GM21723 (cell line): ENCODE results near the gene ADIPOR1.
"Not testable (repeated sequence)": the region's sequence is repeated elsewhere in the genome, so short reads cannot be mapped to it uniquely, and the experiment has no call there.

ENCODE experiments used
- ATAC-seq: cut with Tn5 transposase; IDR thresholded peaks from one replicate; pipeline ENCODE4 v1.9.1; 2021; ENCODE audit warnings: mild to moderate bottlenecking, moderate library complexity; ENCODE audit not compliant: unreplicated experiment

ADIPOR1 gene, protein sequence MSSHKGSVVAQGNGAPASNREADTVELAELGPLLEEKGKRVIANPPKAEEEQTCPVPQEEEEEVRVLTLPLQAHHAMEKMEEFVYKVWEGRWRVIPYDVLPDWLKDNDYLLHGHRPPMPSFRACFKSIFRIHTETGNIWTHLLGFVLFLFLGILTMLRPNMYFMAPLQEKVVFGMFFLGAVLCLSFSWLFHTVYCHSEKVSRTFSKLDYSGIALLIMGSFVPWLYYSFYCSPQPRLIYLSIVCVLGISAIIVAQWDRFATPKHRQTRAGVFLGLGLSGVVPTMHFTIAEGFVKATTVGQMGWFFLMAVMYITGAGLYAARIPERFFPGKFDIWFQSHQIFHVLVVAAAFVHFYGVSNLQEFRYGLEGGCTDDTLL

DNA sequence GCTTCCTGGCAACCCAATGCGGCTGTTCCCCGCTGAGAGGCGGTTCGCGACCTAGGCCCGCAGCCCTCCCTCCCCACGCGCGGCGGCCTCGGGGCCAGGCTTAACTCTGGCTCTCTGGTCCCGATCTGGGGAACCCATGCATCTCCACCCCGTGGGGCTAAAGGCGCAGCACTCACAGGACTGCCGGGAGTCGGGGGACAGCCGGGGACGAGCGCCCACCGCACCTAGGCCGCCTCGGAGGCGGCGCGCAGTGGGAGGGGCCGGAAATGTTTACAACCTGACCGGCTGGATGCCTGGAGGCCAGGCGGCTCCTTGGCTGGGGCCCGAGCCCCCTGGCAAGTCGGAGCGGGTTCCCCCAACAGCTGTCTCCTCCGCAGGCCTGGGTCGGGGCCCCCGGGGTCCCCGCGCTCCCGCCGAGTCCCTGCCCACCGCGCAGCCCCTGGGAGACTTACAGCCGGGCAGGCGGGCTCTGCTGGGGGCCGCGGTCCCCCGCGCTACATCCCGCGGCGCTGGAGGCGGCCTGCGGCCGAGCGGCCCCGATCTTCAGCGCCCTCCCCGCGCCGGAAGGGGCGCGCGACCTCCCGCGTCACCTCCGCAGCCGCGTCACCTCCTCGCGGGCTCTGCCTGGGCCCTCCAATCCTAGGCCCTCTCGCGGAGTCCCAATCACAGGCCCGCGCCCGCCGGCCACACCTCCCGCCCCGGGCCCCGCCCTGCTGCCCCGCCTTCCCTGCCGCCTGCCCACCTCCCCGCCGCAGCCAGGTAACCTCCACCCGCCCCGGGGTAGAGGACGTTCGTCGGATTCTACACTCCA is at the start of gene ADIPOR1:
Gene ADIPOR1, minus strand, starts transcription at position 580 of the 811 bp plus-strand sequence. CDS start 7,242 bp downstream, outside the sequence.
- peak; percentile 97 for ATAC-seq

DNA sequence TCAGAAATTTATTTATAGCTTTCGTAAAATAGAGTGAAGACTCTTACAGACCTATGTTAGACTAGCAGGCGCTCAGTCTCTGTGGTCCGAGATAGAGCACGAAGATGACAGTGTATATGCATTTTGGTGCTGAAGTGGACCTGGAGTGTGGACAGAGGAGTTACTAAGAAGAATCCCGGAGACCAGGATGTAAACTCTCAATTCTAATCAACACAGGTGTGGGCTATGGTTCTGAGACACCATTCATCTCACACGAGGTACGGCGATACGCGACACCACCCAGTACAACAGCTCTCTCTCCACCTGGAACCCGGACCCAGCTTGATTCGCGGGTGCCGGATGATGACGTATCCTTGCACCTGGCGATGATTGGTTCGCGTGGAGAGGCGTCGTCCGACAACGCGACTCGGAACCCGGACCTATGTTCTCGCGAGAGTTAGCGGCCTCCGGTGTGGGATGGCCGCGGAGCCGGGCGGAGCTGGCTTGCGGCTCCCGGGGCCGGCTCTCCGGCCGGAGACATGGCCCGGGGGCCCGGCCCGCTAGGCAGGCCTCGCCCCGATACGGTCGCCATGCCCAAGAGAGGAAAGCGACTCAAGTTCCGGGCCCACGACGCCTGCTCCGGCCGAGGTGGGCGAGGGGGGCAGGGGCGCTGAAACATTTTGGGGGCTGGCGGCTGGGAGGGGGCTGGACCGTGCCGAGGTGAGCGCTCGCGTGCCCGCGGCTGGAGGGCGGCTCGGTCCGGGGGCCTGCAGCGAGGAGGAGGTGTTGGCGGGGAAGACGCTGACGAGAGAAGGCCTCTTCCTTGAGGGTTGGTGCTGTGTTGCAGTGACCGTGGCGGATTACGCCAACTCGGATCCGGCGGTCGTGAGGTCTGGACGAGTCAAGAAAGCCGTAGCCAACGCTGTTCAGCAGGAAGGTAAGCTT is 49.1 kb upstream of the ADIPOR1 start, which contains the start of gene TMEM183A:
Gene TMEM183A, plus strand, starts transcription at position 427 of the 924 bp plus-strand sequence. Its CDS starts 92 bp downstream, at position 519.
- ATAC-seq, result peak; percentile 83

DNA sequence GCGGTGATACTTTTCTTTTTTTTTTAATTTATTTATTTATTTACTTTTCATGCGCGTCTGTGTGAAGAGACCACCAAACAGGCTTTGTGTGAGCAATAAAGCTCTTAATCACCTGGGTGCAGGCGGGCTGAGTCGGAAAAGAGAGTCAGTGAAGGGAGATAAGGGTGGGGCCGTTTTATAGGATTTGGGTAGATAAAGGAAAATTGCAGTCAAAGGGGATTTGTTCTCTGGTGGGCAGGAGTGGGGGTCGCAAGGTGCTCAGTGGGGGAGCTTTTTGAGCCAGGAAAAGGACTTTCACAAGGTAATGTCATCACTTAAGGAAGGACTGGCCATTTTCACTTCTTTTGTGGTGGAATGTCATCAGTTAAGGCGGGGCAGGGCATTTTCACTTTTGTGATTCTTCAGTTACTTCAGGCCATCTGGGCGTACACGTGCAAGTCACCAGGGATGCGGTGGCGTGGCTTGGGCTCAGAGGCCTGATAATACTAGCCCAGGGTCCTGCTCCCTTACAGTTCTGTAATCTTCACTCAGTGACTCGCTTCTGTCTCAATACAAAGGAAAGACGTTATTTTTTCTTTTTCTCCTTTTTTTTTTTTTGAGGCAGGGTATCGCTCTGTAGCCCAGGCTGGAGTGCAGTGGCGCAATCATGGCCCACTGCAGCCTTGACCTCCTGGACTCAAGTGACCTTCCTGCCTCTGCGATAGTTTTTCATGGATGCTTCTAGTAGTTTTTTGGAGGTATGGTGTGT is 47.5 kb upstream of the ADIPOR1 start:
- not testable (repeated sequence) for ATAC-seq

DNA sequence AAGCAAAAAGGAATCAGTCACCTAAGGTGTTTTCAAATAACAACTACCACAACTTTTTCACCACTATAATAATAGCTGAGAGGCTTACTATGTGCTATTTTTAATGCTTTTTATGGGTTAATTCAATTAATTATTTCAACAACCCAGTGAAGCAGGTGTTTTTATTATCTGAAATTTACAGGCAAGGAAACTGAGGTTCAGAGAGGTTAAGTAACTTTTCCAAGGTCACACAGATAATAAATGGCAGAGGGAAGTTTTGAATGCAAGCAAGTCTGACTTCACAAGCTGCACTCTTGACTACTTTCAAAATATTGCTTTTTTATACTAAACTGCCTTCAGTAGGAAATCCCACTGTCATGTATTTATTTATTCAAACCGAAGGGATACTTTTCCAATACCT is 44.8 kb upstream of the ADIPOR1 start:
- ATAC-seq, result no peak

DNA sequence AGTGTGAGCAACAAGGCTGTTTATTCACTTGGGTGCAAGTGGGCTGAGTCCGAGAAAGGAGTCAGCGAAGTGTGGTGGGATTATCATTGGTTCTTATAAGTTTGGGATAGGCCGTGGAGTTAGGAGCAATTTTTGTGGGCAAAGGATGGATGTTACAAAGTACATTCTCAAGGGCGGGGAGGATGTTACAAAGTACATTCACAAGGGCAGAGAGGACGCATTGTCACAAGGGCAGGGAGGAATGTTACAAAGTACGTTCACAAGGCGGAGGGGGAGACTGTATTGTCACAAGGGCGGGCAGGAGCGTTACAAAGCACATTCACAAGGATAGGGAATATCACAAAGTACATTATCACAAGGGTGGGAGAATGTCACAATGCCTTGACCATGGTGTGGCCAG is 43.9 kb upstream of the ADIPOR1 start:
- no peak for ATAC-seq

DNA sequence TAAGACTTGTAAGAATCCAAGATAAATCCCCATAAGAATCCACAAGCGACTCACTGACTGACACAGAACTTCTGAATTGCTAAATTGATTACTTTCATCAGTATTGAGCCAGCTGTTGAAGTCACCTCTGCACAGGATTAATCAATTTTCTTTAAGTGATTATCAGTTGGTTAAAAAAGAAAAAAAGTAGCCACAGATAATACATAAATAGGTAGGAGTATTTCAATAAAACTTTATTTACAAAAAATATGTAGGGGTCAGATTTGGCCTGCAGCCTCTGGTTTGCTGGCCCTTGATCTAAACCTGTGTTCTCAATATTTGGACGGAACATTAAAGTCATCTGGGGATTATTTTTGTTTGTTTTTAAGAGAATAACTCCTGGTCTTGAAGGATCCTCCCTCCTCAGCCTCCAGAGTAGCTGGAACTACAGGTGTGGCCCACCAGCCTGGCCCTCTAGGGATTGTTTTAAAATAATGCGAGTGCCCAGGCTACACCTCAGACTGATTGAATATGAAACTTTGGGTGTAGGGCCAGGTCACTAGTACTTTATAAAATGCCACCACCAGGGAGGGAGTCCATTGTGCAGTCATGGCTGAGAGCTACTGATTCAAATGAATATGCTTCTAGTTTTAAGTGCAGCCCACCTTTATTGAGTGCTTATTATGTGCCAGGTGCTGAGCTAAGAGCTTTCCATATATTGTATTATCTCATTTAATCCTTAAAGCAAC is 42.3 kb upstream of the ADIPOR1 start:
- ATAC-seq, result no peak

DNA sequence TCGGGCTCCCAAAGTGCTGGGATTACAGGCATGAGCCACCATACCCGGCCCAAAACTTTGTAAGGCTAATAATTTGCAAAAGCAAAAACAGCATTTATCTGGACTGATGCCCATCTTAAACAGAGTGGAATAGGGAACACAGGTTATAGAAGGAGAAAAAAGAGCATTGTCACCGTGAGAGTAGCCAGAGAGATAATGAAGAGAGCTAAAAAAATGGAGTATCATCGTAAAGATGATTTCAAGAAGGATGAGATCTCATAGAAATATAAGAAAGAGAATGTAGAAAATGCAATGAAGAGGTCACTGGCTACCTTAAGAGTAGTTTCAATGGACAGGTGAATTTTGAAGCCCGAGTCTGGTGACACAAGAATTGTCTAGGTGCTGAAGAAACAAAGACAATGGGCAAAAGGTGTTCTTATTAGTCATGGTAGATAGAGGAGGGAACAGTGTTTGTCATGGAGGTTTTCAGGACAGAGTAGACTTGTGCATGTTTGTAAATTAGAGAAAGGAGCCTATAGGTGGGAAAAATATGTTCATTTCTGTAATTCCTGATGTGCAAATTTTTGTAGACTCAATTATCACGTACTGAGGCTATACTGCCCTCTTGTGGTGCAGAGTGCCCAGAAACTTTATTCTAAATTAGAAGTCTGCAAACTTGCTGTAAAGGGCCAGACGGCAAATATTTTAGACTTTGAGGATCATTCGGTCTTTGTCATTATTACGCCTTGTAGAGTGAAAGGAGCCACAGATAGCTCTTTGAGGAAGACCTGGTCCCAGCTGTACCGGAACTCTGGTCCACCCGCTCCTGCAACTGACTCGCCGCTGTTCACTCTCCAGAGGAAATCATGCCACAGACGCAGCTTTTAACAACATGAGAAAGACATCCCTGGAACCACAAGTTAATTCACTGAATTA is 41.0 kb upstream of the ADIPOR1 start:
- ATAC-seq, result no peak

DNA sequence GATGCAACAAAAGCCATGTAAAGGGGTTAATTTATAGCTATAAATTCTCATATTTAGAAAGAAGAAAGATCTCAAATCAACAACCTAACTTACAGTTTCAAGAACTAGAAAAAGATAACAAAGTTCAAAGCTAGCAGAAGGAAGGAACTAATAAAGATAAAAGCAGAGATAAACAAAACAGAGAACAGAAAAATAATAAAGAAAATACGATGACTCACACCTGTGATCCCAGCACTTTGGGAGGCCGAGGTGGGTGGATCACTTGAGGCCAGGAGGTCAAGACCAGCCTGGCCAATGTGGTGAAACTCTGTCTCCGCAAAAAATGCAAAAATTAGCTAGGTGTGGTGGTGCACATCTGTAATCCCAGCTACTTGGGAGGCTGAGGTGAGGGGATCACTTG is 36.6 kb upstream of the ADIPOR1 start:
- no peak for ATAC-seq

DNA sequence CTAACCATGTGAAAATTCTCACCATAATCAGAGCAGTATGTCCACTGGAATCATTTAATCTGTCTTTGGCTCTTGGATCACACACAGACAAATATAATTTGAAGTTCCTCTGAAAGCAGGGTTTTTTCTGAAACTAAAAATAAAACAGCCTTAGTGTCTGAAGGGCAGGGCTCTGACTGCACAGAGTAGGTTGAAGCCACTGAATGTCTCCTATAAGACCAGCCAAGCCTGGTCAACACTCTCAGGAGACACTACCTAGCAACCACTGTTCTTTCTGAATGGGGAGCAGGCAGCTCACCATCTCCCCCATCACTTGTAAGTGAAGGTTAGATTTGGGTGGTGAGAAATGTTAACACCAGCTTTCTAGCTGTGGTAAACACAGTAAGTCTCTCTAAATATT is 33.0 kb upstream of the ADIPOR1 start:
- no peak for ATAC-seq

DNA sequence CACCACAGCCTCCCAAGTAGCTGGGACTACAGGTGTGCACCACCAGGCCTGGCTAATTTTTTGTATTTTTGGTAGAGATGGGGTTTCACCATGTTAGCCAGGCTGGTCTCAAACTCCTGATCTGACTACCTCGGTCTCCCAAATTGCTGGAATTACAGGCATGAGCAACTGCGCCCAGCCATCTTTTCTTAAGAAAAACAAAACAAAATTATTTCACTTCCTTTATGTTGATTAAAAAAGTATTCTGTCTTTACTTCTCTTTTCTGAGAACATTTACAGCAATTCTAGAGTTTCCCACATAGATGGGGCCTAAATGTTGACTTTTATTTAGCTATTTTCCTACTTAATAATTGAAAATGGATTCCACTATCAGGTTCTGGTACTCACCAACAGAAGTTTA is 31.8 kb upstream of the ADIPOR1 start:
- no peak for ATAC-seq

DNA sequence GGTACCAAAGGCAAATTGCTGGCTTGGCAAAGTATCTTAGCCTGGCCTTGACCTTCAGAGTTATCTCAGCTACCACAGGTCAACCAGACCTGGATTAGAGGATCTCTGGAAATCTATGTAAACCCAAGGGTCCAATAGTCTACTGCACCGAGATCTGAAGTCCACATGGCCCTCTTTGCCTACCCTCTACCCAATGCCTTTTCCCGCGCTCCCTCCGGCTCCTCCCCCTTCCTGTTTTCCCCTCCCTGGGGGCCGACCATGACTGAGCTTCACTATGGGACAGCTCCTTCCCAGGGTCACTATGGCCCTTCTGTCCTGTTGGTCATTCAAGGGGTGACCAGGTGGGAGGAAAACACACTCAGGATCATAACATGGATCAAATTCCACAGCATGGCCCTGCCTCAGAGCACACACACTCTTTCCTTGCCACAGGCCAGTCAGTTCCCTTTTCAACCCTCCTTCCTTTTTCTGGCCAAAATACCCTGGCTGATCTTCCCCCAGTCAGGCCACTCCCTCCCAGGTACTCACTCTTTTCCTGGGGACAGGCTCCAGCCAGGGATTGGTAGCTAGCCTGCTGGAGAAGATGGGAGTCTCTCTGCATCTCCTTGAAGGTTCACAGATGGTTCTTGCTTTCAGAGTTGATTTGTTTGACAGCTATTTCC is 29.9 kb upstream of the ADIPOR1 start:
- ATAC-seq, result no peak

DNA sequence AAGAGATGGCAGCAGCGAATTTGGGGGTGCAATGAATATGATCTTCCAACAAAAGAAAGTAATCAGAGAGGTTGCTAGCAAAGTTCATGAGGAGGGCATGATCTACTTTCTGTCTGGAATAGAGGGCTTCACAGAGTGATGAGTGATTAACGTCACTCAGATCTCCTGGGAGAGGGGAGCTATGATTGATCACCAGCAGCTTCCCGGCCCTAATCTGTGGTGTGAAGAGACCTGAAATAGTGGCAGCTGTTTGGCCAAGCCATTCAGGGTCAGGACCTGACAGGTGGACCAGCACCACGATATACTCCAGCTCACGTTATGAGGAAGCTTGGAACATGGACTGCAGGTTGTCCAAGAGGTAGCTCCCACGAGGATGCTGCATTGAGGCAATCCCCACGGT is 29.1 kb upstream of the ADIPOR1 start:
- no peak for ATAC-seq

DNA sequence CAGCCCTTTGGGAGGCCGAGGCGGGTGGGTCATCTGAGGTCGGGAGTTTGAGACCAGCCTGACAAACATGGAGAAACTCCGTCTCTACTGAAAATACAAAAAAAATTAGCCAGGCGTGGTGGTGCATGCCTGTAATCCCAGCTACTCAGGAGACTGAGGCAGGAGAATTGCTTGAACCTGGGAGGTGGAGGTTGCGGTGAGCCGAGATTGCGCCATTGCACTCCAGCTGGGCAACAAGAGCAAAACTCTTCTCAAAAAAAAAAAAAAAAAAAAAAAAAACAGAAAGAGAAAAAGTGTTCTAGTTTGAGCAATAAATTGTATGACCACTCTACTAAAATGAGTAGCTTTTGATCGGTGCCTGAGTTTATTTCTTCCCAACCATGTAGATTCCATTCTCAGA is 28.0 kb upstream of the ADIPOR1 start:
- not testable (repeated sequence) for ATAC-seq

DNA sequence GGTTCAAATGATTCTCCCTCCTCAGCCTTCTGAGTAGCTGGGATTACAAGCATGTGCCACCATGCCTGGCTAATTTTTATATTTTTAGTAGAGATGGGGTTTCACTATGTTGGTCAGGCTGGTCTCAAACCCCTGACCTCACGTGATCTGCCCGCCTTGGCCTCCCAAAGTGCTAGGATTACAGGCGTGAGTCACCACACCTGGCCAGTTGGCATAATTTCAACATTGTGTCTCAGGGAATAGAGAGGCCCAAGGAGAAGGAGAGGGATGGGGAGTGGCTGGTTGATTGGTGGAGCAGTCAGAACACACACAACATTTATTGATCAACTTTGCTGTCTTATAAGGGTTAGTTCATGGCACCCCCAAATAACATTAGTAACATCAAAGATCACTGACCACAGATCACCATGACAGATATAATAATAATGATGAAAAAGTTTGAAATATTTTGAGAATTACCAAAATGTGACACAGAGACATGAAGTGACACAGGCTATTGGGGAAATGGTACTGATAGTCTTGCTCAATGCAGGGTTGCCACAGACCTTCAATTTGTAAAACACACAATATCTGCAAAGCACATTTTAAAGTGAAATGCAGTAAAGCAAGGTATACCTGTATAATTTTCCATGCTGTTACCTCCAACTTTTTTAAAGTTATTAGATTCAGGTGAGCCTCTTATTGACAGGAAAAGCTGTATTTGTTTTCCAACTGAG is 24.8 kb upstream of the ADIPOR1 start:
- ATAC-seq, result no peak

DNA sequence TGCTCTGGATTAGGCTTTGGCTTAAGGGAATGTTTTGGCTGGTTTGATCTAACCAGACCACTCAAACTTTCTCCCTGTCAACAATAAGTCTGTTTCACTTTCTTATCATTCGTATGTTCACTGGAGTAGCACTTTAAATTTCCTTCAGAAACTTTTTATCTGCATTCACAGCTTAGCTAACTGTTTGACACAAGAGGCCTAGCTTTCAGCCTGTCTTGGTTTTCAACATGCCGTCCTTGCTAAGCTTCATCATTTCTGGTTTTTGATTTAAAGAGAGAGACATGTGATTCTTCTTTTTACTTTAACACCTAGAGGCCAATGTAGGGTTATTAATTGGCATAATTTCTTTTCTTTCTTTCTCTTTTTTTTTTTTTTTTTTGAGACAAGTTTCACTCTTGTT is 23.8 kb upstream of the ADIPOR1 start:
- no peak for ATAC-seq

DNA sequence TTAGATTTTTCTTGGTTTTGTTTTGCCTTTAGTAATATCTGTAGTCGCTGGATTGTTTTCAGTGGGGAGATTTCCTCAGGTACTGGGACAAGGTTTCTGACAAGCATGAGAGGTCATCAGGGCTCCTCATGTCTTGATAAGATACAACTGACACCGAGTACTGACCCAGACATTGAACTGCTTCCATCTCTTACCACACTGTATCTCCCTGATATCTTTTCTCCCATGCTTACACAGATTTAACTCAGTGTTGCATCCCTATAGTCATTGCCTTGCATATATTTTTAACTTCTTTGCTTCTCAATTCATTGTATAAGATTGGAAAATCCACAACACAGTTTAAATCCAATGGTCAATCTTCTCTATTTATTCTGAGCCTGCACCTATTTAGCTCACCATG is 21.3 kb upstream of the ADIPOR1 start:
- no peak for ATAC-seq

DNA sequence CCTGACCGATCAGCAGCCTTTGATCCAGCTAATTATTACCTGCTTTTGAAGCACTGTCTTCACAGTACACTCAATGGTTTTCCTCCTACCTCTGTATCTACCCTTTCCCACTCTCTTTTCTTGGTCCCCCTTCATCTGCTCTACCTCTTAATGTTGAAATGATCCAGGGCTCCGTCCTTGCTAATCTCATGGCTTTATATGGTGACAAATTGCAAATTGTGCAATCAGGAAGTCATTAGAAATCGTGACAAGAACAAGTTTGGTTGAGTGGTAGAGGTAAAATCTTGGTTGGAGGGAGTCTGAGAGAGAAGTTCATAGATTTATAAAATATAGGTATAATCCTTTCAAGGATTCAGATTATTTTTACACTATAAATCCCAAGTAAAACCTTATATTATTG is 18.5 kb upstream of the ADIPOR1 start:
- no peak for ATAC-seq
